ENCODE measurements around the gene SPAG9. TPM values are rescaled to one million over a fixed set of nuclear protein-coding genes. Genes with fewer than 3 reads are reported as not detected.
A peak's percentile ranks its signal among the peaks of the same experiment; 100 is the strongest.

The SPAG9 gene
- total RNA-seq, 1 donor from 2014 or later = 104 TPM

DNA sequence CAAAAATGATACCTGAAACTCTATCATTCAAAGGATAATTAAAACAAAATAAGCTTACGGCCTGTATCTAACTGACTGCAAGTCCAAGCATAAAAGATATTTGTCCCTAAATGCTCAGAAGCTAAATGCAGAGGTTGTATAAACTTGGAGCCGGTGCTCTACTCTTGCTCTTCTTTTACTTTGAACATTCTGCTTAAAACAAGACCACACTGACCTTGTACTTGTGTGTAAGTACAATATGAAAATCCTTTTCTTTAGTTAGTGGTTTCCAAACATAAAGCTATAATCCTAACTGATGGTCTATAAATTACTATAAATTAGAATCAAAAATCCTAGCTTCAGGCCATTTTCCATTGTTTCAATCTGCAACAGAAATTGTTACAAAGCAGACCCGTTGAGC lies 74.6 kb downstream of the SPAG9 start:
- no peak for DNase-seq (ENCODE audit: low read depth in 2 of 2)

GRCh38 chr17:51045621-51046020 lies 75.0 kb downstream of the SPAG9 start:
- peak in 1 of 2 donors; percentile 28 for DNase-seq (ENCODE audit: low read depth in 2 of 2)

DNA sequence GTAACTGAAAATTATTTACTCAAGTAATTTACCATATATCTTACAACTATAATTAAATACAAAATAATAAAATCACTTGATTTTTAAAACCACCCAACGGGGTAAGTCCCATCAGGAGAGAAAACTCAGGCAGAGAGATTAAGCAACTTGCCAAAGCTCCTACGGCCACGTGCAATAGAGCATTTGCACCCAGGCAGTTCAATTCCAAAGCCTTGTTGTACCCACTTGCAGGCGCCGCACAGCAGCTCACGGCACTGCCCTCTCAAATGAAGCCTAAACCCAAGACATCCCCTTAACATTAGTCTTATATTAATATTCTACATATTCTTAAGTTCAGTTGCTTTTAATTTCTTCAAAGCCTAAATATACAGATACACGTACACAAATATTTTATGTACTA lies 75.7 kb downstream of the SPAG9 start:
- no peak for DNase-seq (ENCODE audit: low read depth in 2 of 2)

- no peak for DNase-seq (ENCODE audit: low read depth in 2 of 2)
These were observed 84.6 kb downstream of the SPAG9 start for GRCh38 chr17:51036084-51036483.

DNA sequence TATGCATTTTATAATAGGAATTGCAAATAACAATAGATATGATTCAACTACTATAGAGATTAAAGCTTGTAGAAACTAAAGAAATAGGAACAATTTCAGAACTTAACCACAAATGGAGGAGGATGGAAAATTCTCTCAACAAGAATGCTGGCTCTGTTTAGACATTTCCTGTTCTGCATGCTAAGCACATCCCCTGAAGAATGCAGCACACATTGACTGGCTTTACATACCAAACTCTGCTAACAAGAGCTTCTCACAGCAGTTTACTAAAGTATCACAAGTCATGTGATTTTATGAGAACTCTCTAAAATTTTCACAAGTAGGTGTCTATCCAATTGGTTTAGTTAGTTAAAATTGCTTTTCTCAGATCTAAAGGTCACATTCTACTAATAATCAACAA lies 85.2 kb downstream of the SPAG9 start:
- peak; percentile 79 to 82 for DNase-seq (ENCODE audit: low read depth in 2 of 2)

DNA sequence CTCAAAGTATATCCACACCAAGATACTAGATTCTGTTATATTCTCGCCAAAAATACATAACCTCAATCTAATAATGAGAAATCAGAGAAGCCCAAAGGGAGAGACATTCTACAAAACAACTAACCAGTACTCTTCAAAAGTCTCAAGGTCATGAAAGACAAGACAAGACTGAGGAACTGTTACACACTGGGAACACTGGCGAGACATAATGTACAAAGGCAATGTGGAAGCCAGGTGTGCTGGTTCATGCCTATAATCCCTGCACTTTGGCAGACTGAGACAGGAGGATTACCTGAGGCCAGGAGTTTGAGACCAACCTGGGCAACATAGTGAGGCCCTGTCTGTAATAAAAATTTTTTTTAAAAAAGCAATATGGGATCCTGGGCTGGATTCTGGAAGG lies 85.9 kb downstream of the SPAG9 start:
- no peak for DNase-seq (ENCODE audit: low read depth in 2 of 2)

DNA sequence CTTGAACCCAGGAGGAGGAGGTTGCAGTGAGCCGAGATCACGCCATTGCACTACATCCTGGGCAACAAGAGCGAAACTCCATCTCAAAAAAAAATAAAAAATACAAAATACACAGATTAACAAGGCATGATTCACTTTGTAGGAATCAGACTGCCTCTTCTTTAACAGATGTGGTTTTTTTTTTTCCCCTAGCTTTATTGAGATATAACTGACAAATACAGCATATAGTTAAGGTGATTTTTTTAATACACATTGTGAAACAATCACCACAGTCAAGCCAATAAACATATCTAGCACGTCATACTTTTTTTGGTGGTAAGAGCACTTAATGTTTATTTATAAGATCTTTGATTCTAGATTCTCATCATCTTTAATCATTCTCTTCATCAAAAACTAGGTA lies 87.8 kb downstream of the SPAG9 start:
- DNase-seq (ENCODE audit: low read depth in 2 of 2) = no peak

DNA sequence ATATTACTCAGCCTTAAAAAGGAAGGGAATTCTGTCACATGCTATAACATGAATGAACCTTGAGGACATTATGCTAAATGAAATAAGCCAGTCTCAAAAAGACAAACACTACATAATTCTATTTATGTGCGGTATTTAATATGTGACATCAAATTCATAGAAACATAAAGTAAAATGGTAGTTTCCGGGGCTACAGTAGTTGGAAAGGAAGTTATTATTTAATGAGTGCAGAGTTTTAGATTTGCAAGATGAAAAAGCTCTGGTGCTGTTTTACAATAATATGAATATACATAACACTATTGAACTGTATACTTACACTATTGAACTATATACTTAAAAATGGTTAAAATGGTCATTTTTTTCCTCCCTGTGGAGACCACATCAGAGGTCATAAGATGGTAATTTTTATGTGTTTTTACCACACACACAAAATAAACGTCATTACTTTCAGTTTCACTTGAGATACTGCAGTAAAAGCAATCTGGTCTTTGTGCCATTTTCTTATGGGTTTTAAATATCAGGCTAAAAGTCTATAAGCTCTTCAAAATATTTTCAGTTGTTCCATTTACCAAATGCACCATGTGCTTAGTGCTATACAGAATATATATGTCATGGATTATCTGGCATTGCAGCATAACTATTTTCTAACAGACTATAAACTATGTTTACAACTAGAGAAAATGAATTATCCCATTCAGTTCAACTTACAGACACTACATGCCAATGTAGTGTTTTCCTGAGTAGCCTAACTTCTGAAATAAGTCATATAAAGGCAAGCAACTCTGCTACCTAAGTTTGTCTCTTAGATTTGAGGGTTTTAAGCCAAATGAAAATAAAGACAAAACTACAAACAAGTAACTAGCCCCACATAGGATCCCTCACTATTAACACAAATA lies 90.9 kb downstream of the SPAG9 start:
- peak; percentile 69 to 76 for DNase-seq (ENCODE audit: low read depth in 2 of 2)

- no peak for DNase-seq (ENCODE audit: low read depth in 2 of 2)
These were observed 91.5 kb downstream of the SPAG9 start for GRCh38 chr17:51029142-51029541.

- DNase-seq (ENCODE audit: low read depth in 2 of 2) = no peak
These were observed 92.3 kb downstream of the SPAG9 start for GRCh38 chr17:51028176-51028863.

DNA sequence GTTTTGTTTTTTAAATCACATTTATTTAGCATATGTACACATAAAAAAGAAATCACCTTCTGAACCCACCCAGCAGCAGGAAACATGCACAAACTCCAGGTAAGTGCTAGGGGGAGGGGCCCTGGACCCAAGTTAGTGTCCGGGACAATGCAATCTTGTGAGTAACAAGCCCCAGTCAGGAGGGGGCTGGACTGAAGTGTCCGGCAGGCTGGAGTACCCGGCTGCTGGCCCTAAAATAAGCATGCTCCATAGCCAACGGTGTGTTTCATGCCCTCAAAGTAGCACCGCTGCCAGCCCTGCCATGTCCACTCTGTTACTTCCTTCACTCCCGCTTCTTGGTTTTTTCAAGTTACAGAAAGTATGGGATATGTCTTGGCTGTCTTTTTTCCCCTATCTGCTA lies 102.1 kb downstream of the SPAG9 start:
- DNase-seq (ENCODE audit: low read depth in 2 of 2) = no peak

GRCh38 chr17:51017270-51017669 lies 103.4 kb downstream of the SPAG9 start:
- no peak for DNase-seq (ENCODE audit: low read depth in 2 of 2)

DNA sequence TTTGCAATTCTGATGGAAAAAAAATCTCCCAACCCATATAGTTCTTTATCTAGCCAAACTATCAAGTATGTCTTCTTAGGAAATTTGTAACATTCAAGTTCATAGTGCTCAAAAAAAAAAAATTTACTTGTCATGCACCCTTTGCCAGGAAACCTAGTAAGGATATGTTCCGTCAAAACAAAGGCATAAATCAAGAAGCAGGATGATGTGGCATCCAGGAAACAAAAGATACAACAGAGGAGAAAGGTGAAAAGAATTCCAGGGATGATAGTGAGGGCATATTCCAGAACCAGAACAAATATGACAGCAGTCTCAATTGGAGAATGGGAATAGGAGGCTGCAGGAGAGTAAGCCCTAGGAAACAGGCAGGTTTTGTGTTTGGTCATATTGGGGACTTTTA lies 104.6 kb downstream of the SPAG9 start:
- peak; percentile 41 to 66 for DNase-seq (ENCODE audit: low read depth in 2 of 2)

- DNase-seq (ENCODE audit: low read depth in 2 of 2) = peak; percentile 10 to 41
These were observed 105.5 kb downstream of the SPAG9 start for GRCh38 chr17:51015145-51015558.

DNA sequence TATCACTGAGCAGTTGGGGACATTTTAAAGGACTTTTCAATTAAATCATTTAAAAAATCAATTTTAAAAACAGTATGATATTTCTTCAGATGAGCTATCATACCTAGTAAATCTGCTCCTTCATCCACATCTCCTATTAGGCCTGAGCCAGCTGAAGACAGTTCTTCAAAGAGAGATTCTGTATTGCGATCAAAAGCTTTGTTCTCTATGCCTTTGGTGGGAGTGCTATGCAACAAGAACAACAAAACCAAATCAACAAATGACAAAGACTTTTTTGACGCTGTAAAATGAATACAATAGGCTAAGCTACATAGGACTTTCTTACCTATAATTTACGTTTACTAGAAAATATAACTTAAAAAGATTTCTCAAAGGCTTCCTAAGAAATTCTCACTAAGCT lies 106.5 kb downstream of the SPAG9 start:
- DNase-seq (ENCODE audit: low read depth in 2 of 2) = no peak

- DNase-seq (ENCODE audit: low read depth in 2 of 2) = no peak
These were observed 107.3 kb downstream of the SPAG9 start for GRCh38 chr17:51013322-51013721.

DNA sequence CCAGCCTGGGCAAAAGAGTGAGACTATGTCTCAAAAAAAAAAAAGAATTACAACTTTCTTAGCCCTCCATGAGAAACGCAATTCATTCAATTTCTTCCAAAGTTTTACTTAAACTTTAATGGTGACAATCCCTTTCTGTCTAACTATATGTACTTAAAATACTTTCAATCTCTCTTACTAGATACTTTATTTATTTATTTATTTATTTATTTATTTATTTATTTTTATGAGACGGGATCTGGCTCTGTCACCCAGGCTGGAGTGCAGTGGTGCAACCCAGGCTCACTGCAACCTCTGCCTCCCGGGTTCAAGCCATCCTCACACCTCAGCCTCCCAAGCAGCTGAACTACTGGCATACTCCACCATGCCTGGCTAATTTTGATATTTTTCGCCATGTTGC lies 108.1 kb downstream of the SPAG9 start:
- DNase-seq (ENCODE audit: low read depth in 2 of 2) = no peak

GRCh38 chr17:51010173-51010675 lies 110.4 kb downstream of the SPAG9 start:
- no peak for DNase-seq (ENCODE audit: low read depth in 2 of 2)

DNA sequence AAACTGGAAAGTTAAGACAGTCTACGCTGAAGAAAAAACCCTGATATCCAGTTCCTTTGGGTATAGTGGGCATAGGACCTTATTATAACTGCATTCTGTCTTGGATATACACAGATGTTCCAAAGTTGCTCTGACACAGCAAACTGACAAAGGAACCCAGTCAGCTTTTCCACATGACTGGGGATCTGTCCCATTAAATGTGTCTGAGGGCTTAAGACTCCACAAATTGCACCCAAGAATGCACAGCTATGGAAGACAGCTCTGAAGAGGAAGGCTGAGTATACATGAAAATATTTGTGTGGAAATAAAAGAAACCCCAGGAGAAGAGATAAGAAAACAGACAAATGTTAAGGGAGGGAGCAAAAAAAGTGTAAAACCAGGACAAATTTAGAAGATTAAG lies 114.1 kb downstream of the SPAG9 start:
- DNase-seq (ENCODE audit: low read depth in 2 of 2) = no peak

- DNase-seq (ENCODE audit: low read depth in 2 of 2) = peak; percentile 14 to 17
These were observed 114.9 kb downstream of the SPAG9 start for GRCh38 chr17:51005768-51006167.

- no peak for DNase-seq (ENCODE audit: low read depth in 2 of 2)
These were observed 116.4 kb downstream of the SPAG9 start for GRCh38 chr17:51004249-51004648.

- peak; percentile 77 to 88 for DNase-seq (ENCODE audit: low read depth in 2 of 2)
These were observed 119.6 kb downstream of the SPAG9 start for GRCh38 chr17:51000835-51001638.
